GM21576 (cell line): ENCODE results near the gene CDC37L1.

ENCODE experiments used
- ATAC-seq: cut with Tn5 transposase; IDR thresholded peaks from one replicate; pipeline ENCODE4 v1.9.1; 2021; ENCODE audit warnings: mild to moderate bottlenecking, moderate library complexity; ENCODE audit not compliant: unreplicated experiment

CDC37L1 gene

DNA sequence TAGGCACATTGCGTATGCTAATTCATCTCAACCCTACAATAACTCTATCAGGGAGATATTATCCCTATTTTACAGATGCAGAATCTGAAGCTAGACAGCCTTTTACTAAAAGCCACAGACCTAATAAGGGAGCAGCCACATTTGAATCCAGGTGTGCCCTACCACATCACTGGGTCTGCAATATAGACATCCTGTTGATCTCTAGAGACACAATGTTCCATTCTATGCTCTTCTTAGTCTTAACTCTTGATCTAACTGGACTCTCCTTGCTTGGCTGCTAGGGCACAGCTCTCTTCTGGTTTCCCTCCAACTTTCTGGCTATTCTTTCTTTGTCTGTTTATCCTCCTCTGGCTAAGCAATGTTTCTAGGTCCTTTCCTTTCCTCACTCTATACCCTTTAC is 11.7 kb upstream of the CDC37L1 start:
- no peak for ATAC-seq

DNA sequence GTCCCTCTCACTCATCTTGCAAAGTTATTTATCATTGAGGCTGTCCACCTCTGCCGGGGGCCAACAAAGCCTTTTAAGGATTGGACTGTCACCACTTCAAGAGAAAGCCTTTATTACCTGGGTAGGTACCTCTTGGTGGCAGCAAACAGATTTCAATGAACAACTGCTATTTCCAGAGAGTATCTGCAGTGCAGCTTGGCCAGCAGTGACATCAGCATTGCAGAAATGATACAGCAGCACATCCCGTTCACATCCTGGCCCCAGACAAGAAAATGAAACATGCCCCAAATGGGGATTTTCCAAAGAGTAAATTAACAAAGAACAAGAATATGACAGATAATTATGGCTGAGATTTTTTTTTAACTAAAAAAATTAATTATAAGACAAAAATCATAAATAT is 10.8 kb upstream of the CDC37L1 start:
- ATAC-seq, result no peak

DNA sequence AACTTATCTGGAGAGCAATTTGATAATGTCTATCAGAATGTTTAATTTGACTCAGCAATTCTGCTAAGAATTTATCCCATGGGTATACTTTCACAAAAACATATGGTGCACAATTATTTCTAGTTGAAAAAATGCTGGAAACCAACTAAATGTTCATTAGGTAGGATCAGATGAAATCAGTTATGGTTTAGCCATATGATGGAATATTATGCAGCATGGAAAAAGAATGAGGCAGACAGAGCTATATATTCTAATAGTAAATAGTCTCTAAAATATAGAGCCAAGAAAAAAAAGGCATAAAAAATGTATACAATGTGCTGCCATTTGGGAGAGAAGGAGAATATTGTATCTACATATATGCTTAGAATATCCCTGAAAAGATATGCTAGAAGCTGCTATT is 9.5 kb upstream of the CDC37L1 start:
- no peak for ATAC-seq

DNA sequence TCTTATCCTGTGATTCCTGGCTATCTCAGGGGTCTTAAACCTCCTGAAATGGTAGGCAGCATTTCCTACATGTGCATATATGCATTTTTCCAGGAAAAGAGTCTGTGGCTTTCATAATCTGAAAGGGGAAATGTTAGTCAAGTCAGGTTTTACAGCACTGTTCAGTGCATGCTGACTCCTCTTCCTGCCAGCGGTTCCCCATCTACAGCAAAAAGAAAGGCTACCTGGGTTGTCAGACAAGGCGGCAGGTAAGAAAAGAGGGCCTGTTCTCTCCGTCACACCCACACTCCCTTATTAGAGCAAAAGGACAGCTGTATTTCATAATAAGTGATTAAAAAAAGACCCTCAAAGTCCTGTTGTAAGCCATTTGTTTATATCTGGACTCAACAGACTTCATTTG is 8.8 kb upstream of the CDC37L1 start:
- ATAC-seq, result no peak

DNA sequence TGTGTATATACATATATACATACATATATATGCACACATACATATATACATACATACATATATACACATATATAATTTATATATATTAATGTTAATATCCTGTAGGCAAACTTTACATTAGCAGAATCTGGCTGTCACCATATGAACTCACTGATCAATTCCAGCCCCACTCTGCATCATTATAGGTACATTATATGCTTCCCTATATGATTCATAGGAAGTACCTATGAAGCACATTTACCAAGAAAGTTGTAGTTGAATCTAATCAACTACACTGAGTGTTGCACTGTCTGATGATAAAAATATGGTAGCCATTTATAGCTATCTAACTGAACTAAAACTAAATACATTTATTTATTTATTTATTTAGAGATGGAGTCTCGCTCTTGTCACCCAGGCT is 7.6 kb upstream of the CDC37L1 start:
- no peak for ATAC-seq

DNA sequence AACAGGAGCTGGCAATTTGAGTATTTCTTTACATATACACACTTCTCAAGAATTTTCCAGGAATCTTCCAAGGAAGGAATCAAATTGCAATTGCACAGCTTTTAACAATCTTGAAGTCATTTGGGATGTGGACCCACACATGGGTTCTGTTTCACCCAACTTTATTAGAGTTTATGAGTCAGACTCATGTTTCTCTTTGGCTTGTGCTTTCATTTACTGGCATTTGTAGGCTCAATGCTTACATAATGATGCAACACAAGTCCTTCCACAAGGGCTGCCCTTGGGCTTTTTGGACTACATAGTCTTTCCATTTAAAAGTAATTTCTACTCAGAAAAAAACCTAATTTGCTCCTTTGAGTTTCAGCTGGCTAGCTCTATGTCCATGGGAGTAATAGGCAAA is 4.6 kb upstream of the CDC37L1 start:
- ATAC-seq, result no peak

DNA sequence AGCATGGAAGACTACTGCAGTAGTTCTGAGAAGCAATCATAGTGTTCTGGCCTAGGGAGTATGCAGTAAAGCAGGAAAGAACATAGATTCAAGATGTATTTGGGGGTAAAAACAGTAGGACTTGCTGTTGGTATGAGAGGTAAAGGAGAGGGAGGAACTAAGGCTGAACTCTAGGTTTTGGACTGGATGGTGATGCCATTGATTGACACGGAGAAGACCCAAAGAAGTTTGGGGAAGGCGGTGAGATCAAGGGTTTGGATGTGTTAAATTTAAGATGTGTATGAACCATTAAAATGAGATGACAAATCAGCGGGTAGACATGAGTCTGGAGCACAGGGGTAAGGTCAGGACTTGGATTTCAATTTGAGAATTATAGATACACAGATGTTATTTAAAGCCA is 2.0 kb upstream of the CDC37L1 start:
- no peak for ATAC-seq

DNA sequence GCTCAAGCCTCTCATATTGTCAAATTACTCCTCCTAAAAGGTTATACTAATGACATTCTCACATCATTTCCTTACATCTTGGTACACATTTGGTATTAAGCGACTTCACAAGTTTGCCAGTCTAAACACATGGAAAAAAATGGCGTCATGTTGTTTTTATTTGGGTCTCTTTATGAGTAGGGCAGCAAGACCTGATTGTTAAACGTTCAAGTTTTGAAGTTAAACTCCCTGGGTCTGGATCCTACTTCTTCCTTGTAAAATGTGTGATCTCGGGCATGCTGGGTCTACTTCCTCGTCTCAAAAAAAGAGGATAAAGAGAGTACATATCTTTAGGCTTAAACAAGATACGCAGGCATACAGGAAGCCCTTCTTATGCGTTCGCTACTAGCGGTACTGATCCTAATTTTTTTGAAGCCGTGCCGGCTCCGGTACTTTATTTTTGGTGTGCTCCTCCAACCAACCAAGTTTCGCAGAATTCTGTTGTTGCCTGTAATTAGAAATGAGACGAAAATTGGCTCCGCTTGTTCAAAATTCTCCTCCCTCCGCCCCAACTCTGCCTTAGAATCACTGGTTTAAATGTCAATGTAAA is 596 bp upstream of the CDC37L1 start:
- peak; percentile 8 for ATAC-seq

DNA sequence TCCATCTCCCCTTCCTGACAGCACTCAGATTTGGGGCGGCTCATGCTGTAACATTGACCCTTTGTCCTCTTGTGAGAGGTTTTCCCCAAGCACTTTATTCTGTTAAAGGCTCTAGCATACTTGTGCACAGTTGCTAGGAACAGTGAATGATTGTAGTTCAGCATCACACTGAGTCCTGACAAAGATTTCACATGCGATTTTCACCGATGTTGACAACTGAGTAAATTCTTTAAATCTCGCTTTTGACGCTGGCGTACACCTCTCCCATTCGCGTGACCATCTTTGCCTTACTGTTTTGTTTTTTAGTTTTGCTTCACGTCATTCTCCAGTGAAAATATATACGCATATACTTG is 780 bp downstream of the CDC37L1 start:
- peak; percentile 0 for ATAC-seq

DNA sequence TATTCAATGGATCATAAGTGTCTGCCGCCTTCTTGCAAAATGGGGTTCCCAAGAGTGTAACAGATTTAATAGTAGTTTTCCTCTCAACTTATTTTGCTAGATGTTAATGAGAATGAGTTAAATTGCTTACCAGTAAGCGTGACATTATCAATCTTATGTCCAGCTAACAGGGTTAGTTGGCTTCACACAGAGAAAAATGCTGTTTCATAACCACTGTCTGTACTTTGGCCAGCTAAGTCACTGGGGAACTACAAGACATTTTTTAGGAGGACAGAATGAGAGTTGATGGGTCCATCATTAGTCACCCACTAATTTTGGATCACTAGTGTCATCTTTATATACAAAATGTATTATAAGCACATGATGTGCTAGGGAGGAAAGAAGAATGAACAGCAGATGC is 1.4 kb downstream of the CDC37L1 start:
- no peak for ATAC-seq

DNA sequence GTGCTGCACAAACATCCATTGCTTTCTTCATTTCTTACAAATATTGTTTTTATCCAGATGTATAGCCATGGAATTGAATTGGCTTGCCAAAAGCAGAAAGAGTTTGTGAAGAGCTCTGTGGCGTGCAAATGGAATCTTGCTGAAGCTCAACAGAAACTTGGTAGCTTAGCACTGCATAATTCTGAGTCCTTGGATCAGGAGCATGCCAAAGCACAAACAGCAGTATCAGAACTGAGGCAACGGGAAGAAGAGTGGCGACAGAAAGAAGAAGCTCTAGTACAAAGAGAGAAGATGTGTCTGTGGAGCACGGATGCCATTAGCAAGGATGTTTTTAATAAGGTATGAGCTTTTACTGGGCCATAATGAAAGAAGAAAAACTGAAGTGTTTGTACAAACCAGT is 5.5 kb downstream of the CDC37L1 start:
- ATAC-seq, result no peak

DNA sequence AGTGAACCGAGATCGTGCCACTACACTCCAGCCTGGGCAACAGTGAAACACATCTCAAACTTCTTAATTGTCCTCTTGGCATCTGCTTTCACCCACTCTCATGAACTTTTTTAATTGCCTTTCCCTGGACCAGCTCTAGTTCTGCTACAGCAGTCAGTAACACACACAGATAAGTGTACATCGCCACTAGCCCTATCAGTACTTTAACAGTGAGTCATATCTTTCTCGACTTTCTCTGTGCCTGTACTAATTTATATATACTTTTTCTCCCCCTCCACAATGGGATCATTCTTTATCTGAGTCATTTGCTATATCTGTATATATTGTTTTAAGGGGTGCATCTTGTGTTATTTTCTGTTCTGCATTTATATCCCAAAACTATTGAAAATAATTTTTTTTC is 6.7 kb downstream of the CDC37L1 start:
- ATAC-seq, result no peak

DNA sequence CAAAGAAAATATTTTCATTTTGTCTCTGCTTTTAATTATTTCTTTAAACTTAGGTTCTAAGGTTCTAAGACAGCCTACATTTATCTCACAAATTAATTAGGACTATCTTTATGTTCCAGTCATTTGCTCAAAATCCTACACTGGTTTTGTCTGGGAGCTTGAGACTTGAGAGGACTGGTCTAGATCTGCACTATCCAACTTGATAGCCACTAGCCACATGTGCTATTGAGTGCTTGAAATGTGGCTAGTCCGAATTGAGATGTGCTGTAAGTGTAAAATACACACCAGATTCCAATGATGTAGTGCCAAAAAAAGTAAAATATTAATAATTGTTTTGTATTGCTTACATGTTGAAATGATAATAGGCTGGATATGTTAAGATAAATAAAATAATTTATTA is 7.2 kb downstream of the CDC37L1 start:
- ATAC-seq, result no peak

DNA sequence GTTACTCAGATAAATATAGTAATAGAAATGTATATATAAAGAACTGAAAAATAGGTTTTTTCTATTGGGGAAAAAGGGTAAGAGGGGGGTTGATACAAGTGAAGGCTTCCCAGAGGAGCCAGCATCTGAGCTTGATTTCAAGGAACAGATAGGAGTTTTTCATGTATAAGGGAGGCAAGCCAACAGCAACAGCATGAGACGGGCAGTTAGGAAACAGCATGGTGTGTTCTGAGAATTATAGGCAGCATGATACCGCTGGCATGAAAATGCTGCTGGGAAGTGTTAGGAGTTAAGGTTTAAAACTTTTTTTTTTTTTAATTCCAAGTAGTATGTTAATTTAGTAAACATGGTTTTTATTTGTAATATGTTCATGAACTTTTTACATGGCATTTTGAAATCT is 9.7 kb downstream of the CDC37L1 start:
- ATAC-seq, result no peak

DNA sequence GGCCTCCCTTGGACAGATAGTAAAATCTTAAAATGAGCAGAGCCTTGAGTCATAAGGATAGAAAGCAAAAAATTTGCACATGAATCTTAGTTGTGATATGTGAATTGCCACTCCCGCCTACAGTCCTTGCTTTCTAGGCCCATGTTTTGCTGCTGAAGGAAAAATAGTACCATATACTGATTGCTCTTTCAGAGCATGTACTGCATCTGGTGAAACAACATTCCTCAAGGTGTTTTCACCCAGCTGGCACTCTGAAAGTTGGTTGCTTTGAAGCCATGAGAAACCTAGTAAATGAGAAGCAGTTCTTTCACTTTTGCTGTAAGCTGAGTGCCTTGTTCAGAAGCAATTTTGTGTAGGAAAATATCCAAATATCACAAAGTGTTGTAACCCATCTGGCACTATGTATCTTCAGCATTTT is 10.3 kb downstream of the CDC37L1 start:
- peak; percentile 68 for ATAC-seq

DNA sequence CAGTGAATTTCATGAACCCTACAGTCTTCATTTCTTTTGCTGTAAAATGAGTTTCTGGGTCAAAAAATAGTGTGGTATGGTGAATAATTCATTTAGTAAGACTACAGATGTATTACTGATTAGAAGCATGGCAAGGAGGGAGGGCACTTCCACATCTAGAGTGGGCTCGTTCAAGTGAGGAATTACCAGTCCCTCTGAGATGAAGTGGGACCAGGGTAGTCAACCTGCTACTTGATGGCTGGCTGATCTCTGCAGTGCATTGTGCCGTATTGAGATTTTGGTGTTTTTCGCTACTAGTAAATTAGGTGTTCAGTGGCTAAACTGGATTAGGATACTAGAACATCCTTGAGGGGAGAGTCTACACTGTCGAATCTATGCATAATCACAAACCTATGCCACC is 10.8 kb downstream of the CDC37L1 start:
- ATAC-seq, result peak; percentile 40

DNA sequence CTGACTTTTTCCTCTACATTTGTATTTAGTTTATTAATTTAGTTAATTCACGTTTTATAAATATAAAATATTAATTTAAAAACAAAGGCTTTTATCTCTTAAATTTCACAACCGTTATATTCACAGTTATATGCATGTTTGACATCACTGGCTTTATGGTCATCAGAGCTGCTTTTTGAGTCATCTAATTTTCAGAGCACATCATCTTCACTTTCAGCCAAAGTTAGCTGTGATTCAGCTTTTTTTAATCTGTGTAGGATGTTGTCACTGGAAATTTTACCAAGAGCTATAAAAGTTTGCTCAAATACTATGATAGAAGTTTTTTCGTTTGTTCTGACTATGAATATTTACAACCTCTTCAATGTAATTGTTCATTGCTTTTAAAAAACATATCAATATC is 12.4 kb downstream of the CDC37L1 start:
- ATAC-seq, result no peak

DNA sequence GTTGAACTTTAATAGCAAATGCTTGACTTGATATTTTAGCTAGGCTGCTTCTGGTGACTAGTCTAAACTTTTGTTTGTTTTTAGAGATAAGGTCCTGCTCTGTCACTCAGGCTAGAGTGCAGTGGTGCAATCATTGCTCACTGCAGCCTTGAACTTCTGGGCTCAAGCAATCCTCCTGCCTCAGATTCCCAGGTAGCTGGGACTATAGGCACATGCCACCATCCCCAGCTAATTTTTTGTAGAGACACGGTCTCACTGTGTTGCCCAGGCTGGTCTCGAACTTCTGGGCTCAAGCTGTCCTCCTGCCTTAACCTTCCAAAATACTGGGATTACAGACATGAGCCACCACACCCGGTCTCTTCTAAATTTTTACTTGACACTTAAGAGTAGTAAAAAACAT is 20.7 kb downstream of the CDC37L1 start:
- no peak for ATAC-seq

DNA sequence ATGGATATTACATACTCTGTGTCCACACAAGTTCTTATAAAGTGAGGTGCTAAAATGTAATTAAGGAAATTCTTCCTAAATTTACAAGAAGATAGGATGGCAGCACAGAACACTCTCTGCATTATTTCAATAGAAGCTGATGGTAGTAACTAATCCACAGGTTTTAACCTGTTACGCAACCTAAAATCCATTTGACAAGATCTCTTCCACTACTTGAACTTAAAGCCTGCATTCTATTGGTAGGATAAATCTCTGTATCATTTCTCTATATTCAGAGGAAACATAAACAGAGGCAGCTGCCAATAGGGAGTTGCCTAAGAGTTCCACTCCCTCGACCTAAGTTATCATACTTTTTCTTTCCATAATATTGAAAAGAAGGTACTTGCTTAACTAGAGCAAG is 21.6 kb downstream of the CDC37L1 start:
- ATAC-seq, result no peak

DNA sequence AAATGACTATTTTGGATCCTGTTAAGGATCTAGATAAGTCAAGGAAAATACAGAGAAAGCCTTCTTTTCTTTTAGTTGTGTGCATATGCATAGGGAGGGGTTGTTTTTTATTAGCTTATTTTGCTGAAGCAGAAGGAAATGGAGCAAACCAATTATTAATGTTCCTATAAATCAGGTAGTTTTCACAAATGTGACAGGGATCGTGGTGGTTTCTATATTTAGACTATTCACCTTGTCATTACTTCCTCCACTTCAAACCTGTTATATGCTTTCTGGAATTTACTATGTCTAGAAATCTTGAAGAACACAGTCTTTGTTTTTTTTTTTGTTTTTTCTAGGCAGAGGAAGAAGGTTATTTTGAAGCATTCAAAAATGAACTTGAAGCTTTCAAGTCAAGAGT is 22.2 kb downstream of the CDC37L1 start:
- no peak for ATAC-seq

DNA sequence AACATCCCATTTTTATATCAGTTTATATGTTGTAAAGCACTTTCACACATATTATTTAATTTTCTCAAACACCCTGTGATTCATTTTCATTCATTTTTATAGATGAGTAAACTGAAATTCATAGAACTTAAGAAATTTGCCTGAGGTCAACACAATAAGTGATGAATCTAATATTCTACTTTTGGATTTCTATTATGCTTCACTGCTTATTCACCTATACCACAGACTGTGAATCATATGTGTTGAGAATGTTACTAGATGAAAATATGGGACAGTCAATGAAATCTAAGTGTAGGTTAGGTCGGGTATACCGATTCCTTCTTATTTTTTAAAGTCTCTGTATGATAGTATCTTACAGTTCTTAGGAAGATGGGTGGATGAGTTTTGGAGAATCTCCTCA is 24.8 kb downstream of the CDC37L1 start:
- no peak for ATAC-seq

DNA sequence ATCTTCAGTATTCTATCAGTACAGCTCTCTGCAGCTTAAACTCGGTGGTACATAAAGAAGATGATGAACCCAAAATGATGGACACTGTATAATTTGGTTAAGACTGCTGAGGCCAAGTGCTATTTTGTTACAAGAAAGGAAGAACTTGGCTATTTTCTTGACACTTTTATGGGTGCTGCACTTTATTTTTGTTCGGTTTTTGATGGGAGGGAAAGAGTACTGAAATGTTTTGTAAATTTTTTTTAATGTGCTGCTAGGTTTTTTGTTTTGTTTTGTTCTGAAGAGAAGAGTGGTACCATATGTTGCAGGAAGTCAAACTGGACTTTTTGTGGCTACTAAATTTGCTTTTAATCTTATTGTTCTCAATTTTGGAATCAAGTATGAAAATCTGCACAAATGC is 26.7 kb downstream of the CDC37L1 start:
- ATAC-seq, result no peak

DNA sequence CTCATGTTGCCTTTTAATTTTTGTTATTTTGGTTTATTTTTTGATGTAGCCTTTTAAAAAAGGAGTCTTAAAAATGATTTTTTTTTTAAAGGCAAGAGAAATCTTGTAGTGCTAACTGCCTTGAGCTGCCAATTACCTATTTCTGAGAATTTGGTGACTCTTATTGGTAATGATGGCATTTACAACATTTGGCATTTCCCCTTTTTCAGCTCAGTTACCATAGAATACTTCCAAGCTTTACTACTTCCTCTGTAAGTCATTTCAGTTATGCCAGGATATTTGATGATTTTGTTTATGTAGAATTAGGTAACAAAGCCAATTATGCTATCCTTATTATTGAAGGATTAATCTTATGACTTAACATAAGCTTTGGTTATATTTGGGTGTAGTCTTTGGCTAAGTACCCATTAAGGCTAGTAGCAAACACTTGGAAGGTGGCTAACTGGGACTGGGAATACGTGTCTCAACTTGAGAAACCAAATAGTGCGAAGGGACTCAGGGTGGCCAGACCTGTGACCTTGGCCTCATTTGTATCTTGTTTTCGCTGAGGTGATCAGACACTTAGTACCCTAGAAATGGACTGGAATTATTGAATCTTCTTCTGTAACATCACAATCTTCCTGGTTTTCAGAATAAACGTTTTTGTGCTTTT is 27.7 kb downstream of the CDC37L1 start:
- no peak for ATAC-seq
